Measurements from ENCODE around the gene PTCD1. TPM values are rescaled to one million over a fixed set of nuclear protein-coding genes. Genes with fewer than 3 reads are reported as not detected.
"Not testable (repeated sequence)": the region's sequence is repeated elsewhere in the genome, so short reads cannot be mapped to it uniquely, and the experiment has no call there.

Gene PTCD1
- total RNA-seq, 1 donor from 2014 or later: 8.4 TPM

DNA sequence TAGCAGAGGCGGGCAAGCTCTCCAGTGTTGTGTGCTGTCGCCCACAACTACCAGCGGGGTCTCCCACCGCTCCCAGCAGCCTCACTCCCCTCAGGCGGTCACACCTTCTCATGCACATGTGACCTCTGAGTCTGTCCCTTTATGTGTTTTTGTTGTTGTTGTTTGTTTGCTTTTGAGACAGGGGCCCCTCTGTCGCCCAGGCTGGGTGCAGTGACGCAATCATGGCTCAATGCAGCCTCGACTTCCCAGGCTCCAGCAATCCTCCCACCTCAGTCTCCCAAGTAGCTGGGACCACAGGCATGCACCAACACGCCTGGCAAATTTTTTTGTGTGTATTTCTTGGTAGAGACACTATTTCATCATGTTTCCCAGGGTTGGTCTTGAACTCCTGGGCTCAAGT, 1.6 kb upstream of the PTCD1 start:
- POLR2A ChIA-PET: interaction anchor here (0.8 kb wide), 2 partner anchors 32 to 123 kb away, joined by 3 to 4 read pairs; no protein-coding TSS in a partner anchor
- no peaks in the 10 kb centered on the region for H3K9me3 Mint-ChIP-seq
- peaks cover 30% of the 10 kb centered on the region for H3K36me3 Mint-ChIP-seq (ENCODE audit: low read depth)
- CTCF ChIA-PET: no interaction called here
- no peak for DNase-seq
- no peak overlapping the region for H3K27ac Mint-ChIP-seq
- H3K27me3 Mint-ChIP-seq: no peaks in the 10 kb centered on the region
- no peak for ATAC-seq (ENCODE audit: low read depth)
- TF ChIP-seq, protein P1, sequence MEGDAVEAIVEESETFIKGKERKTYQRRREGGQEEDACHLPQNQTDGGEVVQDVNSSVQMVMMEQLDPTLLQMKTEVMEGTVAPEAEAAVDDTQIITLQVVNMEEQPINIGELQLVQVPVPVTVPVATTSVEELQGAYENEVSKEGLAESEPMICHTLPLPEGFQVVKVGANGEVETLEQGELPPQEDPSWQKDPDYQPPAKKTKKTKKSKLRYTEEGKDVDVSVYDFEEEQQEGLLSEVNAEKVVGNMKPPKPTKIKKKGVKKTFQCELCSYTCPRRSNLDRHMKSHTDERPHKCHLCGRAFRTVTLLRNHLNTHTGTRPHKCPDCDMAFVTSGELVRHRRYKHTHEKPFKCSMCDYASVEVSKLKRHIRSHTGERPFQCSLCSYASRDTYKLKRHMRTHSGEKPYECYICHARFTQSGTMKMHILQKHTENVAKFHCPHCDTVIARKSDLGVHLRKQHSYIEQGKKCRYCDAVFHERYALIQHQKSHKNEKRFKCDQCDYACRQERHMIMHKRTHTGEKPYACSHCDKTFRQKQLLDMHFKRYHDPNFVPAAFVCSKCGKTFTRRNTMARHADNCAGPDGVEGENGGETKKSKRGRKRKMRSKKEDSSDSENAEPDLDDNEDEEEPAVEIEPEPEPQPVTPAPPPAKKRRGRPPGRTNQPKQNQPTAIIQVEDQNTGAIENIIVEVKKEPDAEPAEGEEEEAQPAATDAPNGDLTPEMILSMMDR (IDR thresholded peaks at IDR 0.05): no peak
- peaks cover 39% of the 10 kb centered on the region for H3K4me1 Mint-ChIP-seq
- intact Hi-C loops (cut with micrococcal nuclease): no loop called here
- peak overlapping the region; percentile 98 for H3K4me3 Mint-ChIP-seq

DNA sequence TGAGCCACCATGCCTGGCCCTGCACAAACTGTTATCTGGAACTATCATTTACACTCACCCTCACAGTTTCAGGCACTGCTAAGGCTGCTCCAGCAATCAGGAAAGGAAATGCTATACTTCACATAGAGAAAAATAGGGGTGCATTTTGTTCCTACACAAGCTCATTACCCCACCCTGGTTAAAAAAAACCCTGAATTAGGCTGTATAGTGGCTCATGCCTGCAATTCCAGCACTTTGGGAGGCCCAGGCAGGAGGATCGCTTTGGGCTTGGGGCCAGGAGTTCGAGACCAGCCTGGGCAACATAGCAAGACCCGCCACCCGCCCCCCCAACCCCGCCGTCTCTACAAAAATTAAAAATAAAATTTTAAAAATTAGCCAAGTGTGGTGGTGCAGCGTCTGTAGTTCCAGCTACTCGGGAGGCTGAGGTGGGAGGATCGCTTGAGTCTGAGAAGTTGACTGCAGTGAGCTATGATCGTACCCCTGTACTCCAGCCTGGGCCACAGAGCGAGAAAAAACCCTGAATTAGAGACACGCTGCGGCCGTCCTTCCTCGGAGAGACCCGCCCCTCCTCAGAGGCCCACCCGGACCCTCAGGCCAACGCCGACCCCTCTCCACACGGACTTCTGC, 539 bp downstream of the PTCD1 start:
- ChIA-PET POLR2A (interaction anchor here (0.5 to 2.1 kb wide), 14 partner anchors 15 to 121 kb away, joined by 3 to 28 read pairs (median 3); partner anchors contain the start of genes ARPC1A, ARPC1B, BUD31 and PDAP1), CTCF (no interaction called here)
- H3K9me3 Mint-ChIP-seq: no peaks in the 10 kb centered on the region
- H3K27ac Mint-ChIP-seq: peak overlapping the region; percentile 94
- no peaks in the 10 kb centered on the region for H3K27me3 Mint-ChIP-seq
- H3K4me1 Mint-ChIP-seq: peaks cover 29% of the 10 kb centered on the region
- intact Hi-C loops (cut with micrococcal nuclease): loop anchor here (1.0 to 2.0 kb wide), 7 partner anchors 28 to 178 kb away; partner anchors contain the start of genes ARPC1A, ARPC1B, ATP5MF and BUD31
- peak overlapping the region; percentile 98 for H3K4me3 Mint-ChIP-seq
- H3K36me3 Mint-ChIP-seq (ENCODE audit: low read depth): peaks cover 31% of the 10 kb centered on the region
- DNase-seq (no peak), ATAC-seq (ENCODE audit: low read depth) (no peak)
- TF ChIP-seq, protein P1 (IDR thresholded peaks at IDR 0.05): no peak

DNA sequence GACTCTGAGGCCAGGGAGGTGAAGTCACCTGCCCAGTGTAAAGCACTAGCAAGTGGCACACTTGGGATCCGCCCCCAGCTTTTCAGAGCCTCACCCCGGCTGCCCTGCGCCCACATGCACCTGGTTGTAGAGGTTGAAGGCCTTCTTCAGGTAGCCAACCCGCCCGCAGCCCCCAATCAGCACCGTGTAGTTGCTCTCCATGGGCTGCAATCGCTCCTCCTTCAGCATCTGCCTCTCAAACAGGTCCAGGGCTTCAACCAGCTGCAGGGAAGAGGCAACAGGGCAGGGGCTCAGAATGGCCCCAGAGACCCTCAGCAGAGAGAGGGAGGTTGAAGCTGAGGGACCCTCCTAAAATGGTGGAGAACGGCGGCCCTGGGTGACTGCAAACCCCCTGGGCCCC, 5.4 kb downstream of the PTCD1 start:
- DNase-seq: no peak
- Mint-ChIP-seq H3K4me3 (no peak overlapping the region), H3K9me3 (no peaks in the 10 kb centered on the region), H3K27me3 (no peaks in the 10 kb centered on the region), H3K4me1 (peaks cover 2% of the 10 kb centered on the region), H3K27ac (no peak overlapping the region), H3K36me3 (ENCODE audit: low read depth) (peaks cover 49% of the 10 kb centered on the region)
- intact Hi-C loops (cut with micrococcal nuclease): no loop called here
- no peak for ATAC-seq (ENCODE audit: low read depth)
- CTCF ChIA-PET: no interaction called here
- POLR2A ChIA-PET: interaction anchor here (0.7 to 1.1 kb wide), 2 partner anchors 9 to 25 kb away, joined by 3 to 10 read pairs; partner anchors contain the start of genes BUD31 and PDAP1
- TF ChIP-seq, protein P1 (IDR thresholded peaks at IDR 0.05): no peak

DNA sequence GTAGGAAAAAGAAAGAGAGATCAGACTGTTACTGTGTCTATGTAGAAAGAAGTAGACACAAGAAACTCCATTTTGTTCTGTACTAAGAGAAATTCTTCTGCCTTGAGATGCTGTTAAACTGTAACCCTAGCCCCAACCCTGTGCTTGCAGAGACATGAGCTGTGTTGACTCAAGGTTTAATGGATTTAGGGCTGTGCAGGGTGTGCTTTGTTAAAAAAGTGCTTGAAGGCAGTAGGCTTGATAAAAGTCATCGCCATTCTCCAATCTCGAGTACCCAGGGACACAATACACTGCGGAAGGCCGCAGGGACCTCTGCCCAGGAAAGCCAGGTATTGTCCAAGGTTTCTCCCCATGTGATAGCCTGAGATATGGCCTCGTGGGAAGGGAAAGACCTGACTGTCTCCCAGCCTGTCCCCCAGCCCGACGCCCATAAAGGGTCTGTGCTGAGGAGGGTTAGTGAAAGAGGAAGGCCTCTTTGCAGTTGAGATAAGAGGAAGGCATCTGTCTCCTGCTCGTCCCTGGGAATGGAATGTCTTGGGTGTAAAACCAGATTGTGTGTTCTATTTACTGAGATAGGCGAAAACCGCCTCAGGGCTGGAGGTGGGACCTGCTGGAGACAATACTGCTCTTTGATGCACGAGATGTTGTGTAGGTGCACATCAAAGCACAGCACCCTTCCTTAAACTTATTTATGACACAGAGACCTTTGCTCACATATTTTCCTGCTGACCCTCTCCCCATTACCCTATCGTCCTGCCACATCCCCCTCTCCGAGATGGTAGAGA, 6.7 kb downstream of the PTCD1 start:
- H3K27me3 Mint-ChIP-seq; H3K4me1 Mint-ChIP-seq; H3K4me3 Mint-ChIP-seq; DNase-seq; intact Hi-C loops (cut with micrococcal nuclease); CTCF ChIA-PET; ATAC-seq (ENCODE audit: low read depth); H3K9me3 Mint-ChIP-seq; H3K27ac Mint-ChIP-seq: not testable (repeated sequence)
- POLR2A ChIA-PET: interaction anchor here (0.5 kb wide), 1 partner anchor 116 kb away, joined by 3 read pairs; no protein-coding TSS in a partner anchor
- peaks cover 52% of the 10 kb centered on the region for H3K36me3 Mint-ChIP-seq (ENCODE audit: low read depth)

DNA sequence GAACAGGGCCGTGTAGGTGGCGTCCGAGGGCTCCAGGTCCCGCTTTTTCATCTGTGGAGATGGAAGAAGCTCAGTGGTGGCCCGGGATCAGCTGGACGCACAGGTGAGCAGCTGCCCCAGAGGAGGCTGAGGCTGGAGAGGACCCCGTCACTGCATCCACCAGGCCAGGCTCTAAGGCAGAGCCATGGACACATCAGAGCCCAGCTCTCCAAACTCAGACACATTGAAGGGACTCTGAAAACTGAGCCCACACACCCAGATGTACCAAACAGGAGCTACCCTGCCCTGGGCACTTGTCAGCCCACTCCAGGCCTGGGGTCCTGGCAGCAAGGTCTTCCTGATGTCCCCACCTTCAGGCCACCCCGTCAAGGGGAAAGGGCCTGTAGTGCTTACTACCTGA, 8.8 kb downstream of the PTCD1 start:
- ATAC-seq (ENCODE audit: low read depth): no peak
- no peak overlapping the region for H3K4me3 Mint-ChIP-seq
- intact Hi-C loops (cut with micrococcal nuclease): no loop called here
- no peaks in the 10 kb centered on the region for H3K9me3 Mint-ChIP-seq
- H3K4me1 Mint-ChIP-seq: no peaks in the 10 kb centered on the region
- no peak for DNase-seq
- peaks cover 56% of the 10 kb centered on the region for H3K36me3 Mint-ChIP-seq (ENCODE audit: low read depth)
- H3K27ac Mint-ChIP-seq: no peak overlapping the region
- ChIA-PET CTCF (no interaction called here), POLR2A (interaction anchor here (0.6 kb wide), 1 partner anchor 51 kb away, joined by 5 read pairs; no protein-coding TSS in a partner anchor)
- H3K27me3 Mint-ChIP-seq: no peaks in the 10 kb centered on the region
- TF ChIP-seq, protein P1 (IDR thresholded peaks at IDR 0.05): no peak
